HG03460 (cell line): Measurements from ENCODE around the gene RAB11FIP5.
"Not testable (repeated sequence)": the region's sequence is repeated elsewhere in the genome, so short reads cannot be mapped to it uniquely, and the experiment has no call there.

ENCODE experiments used
- ATAC-seq: cut with Tn5 transposase; IDR thresholded peaks from one replicate; pipeline ENCODE4 v1.9.1; 2021; ENCODE audit not compliant: unreplicated experiment

RAB11FIP5 gene

DNA sequence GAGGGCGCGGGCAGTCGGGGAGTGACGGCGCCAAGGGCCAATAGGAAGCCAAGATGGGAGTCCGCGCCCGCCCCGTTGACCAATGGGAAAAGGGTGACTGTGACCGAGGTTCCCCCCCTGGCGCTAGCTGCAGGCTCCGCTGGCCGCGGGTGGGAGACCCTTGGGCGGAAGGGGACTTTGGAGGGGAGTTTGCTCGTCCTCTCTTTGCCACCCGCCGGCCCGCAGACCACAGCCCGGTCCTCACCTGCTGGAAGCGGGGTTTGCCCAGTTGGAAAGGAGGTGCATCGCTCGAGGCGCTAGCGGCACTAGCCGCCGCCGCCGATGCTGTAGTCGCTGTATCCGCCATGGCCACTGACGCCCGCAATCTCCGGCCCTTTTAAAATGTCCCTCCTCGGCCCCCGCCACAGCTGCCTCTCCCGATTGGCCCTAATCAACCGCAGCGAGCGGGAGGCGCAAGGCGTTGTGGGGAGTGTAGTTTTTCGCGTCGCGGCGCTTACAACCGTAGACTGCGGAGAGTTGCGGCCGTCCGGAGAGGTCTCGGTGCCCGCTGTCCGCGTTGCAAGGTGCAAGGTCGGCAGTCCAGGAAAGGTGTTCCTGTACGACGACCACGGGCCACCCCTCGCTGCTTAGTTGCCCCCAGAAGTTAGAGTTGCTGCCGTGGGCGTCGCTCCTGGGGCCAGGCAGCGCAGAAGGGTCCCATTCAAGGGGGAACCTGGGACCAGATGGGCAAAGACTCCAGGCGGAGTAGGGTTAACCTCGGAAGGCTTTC lies 41.2 kb downstream of the RAB11FIP5 start, which contains the start of gene SFXN5:
TSS of gene SFXN5 (minus strand) at position 353 of the 769 bp plus-strand sequence. CDS start at position 346, 7 bp downstream.
- peak; percentile 91 for ATAC-seq

GRCh38 chr2:73070643-73071359 lies 41.9 kb downstream of the RAB11FIP5 start:
- peak; percentile 15 for ATAC-seq

DNA sequence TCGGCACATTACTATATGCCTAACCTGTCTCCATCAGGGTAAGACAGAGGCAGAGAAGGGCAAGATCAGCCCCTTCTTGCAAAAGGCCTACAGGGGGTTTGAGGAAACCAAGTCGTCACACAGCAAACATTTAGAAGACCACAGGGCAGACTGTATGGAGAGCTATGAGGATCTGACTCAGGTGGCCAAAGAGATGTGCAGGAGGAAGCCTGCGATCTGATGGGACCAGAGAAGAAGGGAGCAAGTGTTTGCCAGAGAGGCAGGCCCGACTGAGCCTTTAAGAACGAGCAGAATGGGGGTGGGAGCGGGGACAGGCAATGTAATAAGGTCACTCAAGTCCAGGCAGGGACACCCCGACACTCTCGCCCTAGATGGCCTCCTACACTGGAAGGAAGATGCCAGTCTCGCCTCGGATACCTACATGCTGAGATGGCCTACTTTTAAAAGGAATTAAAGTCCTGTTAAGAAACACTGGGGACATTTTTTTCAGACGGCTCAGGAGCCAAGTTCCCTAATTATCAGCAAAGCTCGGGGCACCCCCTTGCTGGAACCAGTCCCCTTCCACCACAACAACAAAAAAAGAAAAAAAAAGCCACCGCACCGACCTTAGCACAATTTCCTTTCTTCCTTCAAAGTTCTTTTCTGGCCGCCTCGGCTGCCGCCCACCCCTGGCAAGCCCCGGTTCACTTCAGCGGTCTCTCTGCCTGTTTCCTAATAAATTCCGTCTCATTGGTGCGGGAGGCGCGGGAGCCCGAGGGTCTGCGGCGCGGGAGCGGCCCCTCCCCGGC lies 42.7 kb downstream of the RAB11FIP5 start:
- ATAC-seq = no peak

- no peak for ATAC-seq
These were observed 43.5 kb downstream of the RAB11FIP5 start for GRCh38 chr2:73069041-73069854.

- ATAC-seq = no peak
These were observed 44.6 kb downstream of the RAB11FIP5 start for GRCh38 chr2:73068147-73068546.

DNA sequence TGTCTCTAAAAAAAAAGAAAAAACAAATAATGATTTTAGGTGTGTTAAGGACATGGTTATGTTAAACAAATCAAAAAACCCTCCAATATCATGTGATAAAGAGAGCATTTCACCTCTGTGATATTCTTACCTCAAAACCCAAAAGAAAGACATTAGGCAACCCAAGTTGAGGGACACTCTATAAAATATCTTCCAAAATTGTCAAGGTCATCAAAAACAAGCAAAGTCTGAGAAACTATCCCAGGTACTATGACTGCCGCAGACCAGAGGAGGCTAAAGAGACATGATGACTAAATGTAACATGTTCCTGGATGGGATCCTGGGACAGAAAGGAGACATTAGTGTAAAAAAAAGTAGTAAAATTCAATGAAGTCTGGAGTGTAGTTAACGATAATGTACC lies 45.7 kb downstream of the RAB11FIP5 start:
- no peak for ATAC-seq

GRCh38 chr2:73065070-73065469 lies 47.7 kb downstream of the RAB11FIP5 start:
- ATAC-seq = not testable (repeated sequence)

GRCh38 chr2:73063909-73064875 lies 48.6 kb downstream of the RAB11FIP5 start:
- no peak for ATAC-seq

DNA sequence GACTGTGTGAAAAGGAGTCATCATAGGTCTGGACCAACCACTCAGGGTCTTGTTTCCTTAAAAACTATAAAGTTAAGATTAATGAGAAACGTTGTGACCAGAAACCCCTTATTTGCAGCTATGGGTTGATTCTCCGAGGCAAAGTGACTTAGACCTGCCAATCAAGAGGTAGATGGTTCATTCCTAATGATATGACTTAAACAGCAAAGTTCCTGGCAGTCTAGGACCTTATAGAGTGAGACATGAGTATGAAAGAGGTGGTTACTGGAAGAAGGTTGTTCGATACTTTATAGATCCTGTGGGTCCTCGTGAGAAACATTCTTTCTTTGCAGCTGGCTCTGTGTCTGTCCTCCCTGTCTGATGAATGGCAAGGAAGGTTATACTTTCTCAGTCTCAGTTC lies 49.3 kb downstream of the RAB11FIP5 start:
- no peak for ATAC-seq

GRCh38 chr2:73059106-73059505 lies 53.6 kb downstream of the RAB11FIP5 start:
- ATAC-seq = no peak

DNA sequence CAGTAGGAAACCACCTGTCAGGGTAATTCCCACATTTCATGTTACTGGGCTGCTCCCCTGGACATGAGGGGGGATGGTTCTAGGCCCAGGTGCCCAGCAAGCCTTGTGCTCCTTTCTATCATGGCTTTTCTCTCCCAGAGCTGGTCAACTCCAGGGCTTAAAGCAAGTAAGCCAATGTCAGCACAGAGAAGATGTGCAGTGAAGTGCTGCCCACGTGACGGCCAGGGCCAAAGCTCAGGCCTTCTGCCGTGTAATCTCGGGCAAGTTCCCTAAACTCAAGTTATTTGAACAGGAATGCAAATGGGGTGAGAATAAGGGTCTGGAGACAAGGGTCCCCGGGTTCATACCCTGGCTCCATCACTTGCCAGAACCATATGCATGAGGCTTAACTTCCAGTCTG lies 57.8 kb downstream of the RAB11FIP5 start:
- ATAC-seq = no peak

DNA sequence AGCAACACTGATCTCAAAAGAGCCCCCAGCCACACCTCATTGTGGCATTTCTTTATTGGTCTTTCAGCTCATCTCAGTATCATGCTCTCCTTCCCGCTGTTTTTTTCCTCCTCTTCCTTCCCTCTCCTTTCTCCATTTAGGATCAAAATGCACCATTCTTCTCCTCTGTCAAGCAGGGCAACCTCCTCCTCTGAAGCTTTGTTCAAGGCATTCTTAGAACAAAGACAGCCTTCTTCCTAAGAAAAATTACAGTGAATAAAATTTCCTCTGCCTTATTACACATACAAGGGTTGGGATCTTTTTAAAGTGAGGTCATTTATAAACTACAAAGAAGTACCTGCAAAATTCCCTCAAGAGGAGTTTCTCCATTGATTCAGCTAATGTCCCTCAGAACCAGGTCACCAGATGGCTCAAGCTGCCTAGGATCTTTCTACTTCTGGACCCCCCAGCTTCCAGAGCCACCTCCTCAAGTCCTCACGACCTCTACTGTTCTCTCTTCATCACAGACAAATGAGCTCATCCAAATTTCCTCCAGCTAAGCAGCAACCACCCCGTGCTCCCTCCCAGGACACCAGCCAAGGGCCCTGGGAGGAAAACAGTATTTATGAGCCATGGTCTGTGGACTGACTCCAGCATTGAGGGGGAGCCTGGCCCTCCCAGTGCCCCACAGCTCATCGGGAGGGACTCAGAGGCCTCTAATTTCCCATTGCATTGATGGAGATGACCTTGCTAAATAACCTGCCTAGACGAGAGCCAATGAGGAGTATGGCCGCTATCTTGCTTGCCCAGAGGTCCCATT lies 59.2 kb downstream of the RAB11FIP5 start:
- no peak for ATAC-seq

DNA sequence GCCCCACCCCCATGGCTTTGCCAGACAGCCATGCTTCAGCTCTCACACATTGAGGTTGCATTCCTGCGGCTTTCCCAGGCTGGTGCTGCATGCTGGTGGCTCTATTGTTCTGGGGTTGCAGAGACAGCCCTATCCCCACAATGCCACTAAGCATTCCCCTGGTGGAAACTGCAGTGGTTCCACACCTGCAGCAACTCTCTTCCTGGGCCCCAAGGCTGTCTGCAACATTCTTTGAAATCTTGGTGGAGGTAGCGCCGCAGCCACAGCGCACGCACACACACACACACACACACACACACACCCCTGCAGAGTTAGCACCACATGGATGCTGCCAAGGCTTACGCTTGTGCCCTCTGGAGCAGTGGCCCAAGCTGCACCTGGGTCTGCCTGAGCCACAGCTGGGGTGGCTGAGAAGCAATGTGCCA lies 62.6 kb downstream of the RAB11FIP5 start:
- ATAC-seq = no peak

DNA sequence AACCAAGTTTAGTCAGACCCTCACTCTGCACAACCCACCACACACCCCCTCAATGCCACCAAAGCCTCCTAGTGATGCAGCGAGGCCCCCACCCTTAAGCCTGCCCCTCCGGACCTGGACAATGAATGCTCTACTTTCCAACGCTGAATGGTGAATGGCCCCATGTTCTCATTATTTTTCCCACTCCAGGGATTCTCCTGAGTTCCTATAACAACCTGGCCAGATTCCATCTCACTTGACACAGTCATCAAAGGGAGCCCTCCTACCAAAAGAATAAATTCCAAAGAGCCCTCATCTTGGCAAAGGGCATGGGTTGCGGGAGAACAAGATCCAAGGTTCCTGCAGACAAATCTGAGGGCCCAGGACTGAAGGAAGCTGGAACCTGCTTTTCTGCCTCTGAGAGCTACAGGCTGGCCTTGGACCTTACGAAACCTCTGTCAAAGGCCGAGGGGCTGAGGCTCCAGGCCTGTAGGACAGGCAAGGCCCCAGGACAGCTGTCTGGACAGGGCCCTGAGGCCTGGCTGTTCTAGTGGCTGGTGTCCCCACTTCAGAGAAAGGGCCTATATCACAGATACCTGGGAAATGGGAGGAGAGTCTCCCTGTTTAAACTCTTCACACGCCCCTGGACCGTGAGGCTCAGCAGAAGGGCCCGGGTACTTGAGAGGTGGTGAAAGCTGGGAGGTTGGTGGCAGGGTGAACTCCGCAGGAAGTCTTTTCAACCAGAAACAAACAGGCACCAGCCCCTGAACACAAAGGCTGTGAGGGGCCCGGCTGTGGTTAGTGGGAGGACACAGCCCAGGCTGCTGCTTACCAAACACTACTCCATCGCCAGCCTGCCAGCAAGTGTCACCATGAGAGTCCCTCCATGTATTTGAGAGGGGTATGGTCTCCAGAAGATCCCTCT lies 68.6 kb downstream of the RAB11FIP5 start:
- ATAC-seq = no peak

DNA sequence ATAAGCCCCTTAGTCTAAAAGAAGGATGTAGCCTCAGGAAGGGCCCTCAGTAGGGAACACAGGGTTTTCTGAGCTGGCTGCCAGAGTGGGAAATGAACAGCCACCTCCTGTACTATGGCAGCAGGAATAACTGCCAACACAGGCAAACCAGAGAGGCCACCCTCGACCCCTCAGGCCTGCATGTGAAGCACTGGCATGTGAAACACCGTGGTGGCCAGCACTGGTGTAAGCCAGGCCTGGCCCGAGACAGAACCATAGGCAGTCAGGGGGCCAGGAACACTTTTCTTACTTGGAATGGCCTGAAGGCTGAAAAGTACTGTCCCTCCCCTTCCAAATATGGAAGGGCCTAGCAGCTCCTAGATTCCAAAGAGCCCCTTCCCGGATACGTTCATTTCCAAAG lies 69.5 kb downstream of the RAB11FIP5 start:
- no peak for ATAC-seq

DNA sequence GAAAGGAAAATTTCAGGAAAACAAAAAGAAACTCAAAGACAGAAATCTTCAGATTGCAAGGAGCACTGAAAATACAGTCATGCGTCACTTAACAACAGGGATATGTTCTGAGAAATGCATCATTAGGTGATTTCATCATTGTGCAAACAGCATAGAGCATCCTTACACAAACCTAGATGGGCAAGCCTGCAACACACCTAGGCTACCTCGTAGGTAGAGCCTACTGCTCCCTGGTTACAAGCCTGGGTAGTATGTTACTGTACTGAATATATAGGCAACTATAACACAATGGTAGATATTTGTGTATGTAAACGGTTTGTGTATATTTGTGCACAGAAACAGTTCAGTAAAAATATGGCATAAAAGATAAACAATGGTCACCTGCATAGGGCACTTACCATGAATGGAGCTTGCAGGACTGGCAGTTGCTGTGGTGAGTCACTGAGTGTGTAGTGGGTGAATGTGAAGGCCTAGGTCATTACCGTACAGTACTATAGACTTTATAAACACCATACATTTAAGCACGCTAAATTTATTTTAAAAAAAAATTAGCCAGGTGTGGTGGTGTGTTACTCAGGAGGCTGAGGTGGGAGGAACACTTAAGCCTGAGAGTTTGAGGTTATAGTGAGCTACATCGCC lies 74.7 kb downstream of the RAB11FIP5 start:
- ATAC-seq = no peak

- ATAC-seq = no peak
These were observed 76.0 kb downstream of the RAB11FIP5 start for GRCh38 chr2:73036766-73037165.
